ENCODE data around the gene BPIFB3.

BPIFB3 gene

DNA sequence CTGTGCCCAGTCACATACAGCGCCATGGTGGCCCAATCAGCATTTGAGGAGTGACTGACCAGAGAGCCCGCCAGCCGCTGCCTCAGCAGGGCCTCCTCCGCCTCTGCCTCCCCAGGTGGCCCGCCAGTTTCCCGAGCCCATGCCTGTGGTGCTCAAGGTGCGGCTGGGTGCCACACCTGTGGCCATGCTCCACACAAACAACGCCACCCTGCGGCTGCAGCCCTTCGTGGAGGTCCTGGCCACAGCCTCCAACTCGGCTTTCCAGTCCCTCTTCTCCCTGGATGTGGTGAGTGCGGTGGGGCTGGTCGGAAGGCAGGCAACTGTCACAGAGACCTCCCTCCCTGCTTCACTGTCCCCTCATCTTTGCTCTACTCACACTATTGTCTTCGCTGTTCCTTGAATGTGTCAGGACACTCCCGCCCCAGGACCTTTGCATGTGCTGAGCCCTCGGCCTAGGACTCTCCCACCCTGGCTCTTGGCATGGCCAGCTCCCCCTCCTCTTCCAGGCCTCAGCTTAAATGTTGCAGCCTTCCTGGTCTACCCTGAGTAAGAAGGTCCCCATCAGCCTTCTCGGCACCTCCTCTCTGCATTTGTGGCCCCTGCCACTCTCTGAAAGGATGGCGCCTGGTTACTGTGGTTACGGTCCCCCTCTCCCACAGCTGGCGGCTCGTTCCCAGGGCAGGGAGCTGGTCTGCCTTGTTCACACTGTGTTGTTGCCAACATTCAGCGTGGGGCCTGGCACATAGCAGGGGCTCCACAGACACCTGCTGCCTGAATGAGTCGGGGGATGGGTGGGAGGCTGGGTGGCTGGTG, 34.0 kb upstream of the BPIFB3 start:
- TF ChIP-seq, protein P1, sequence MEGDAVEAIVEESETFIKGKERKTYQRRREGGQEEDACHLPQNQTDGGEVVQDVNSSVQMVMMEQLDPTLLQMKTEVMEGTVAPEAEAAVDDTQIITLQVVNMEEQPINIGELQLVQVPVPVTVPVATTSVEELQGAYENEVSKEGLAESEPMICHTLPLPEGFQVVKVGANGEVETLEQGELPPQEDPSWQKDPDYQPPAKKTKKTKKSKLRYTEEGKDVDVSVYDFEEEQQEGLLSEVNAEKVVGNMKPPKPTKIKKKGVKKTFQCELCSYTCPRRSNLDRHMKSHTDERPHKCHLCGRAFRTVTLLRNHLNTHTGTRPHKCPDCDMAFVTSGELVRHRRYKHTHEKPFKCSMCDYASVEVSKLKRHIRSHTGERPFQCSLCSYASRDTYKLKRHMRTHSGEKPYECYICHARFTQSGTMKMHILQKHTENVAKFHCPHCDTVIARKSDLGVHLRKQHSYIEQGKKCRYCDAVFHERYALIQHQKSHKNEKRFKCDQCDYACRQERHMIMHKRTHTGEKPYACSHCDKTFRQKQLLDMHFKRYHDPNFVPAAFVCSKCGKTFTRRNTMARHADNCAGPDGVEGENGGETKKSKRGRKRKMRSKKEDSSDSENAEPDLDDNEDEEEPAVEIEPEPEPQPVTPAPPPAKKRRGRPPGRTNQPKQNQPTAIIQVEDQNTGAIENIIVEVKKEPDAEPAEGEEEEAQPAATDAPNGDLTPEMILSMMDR (IDR thresholded peaks at IDR 0.05), result no peak

DNA sequence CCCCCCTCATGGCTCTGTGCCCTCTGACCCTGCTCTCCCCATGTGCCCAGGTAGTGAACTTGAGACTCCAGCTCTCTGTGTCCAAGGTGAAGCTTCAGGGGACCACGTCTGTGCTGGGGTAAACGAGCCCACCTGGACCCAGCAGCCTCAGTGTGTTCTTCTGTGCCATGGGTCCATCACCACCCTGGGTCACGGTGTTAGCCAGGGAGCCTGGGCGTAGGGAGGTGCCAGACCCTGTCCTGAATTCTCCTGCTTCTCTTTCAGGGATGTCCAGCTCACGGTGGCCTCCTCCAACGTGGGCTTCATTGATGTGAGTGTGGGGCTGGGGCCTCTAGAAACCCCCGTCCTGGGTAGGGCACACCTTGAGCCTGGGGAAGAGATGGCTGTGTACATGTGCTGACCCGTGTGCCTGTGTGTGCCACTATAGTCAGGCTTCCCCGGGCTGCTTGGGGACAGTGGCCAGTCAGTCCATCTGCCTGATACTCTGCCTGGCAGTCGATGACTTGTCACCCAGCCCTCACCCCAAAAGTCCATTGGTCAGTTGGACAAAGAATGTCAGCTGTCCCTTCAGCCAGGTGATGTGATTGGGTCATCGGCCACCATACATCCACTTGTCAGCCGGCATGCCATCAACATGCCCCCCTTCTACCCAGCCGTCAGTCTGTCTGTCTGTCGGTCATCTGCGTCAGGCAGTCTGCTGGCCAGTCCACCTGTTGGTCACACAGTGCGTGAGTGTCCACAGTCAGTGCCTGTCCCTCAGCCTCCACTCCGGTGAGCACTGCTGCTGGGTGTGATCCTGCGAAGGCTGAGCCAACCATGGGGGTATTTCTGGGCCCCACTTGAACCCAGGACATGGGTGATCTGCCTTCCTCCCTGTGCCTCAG, 33.2 kb upstream of the BPIFB3 start:
- TF ChIP-seq, protein P1 (IDR thresholded peaks at IDR 0.05), result no peak

DNA sequence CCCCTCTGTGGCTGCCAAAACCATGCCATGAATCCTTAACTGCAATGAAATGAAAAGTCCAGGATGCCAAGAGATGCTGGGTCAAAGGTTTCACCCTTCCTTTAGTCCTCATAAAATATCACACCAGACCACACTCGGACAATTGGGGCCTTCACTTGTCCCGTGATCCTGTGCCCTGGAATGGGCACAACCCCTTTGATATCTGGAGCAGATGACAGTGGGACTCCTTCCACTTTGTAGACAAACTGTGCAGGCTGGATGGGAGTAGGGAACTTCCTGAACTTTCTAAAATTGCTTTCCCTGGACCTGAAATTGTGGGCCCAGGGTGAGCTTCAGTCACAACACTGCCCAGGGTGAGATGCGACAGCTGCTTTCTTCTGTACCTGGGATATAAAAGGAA, 31.8 kb upstream of the BPIFB3 start:
- TF ChIP-seq, protein P1 (IDR thresholded peaks at IDR 0.05), result no peak

DNA sequence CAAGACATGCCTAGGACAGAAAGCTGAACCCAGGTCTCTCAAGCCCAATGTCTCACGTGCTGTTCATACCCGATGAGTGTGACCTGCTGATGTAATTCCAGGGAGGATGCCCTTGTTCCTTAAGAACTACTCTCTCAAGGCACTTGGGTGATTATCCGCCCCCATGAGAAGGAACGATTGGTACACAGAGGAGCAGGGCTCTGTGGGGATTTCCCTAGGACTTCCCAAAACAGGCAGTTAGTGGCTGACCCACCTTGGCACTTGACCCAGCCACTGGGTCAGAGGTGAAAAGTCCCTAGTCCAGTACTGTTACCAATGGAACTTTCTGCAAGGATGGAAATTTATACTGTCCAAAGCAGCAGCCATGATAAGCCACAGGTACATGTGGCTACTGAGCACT, 31.4 kb upstream of the BPIFB3 start:
- TF ChIP-seq, protein P1 (IDR thresholded peaks at IDR 0.05), result no peak

DNA sequence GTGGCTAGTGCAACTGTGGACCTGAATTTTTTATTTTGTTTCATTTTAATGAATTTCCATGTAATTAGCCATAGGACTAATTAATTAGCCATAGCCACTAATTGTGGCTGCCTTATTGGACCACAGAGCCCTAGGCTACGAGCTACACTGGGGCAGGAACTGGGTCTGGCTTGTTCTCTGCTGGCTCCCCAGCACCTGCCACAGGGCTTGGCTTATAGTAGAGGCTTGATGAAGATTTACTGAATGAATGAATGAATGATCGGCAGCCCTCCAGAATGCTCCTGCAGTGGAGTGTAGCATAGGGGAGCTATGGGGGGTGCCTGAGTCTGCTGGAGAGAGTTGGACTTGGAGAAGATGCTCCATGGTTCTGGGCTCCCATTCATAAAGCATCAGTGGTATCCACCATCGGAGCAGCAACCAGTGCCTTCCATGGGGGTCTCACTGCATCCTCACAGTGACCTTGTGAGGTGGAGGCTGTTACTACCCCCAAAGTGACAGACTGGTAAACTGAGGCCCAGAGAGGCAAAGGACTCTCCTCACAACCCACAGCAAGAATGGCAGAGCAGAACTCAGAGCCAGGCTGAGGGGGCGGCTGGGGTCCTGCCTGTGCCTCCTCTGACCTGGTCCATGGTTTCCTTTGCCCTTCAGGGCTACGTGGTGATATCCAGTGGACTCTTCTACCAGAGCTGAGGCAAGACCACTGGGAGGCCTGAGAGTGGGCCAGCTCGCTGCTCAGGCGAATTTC, 30.8 kb upstream of the BPIFB3 start:
- TF ChIP-seq, protein P1 (IDR thresholded peaks at IDR 0.05), result no peak

DNA sequence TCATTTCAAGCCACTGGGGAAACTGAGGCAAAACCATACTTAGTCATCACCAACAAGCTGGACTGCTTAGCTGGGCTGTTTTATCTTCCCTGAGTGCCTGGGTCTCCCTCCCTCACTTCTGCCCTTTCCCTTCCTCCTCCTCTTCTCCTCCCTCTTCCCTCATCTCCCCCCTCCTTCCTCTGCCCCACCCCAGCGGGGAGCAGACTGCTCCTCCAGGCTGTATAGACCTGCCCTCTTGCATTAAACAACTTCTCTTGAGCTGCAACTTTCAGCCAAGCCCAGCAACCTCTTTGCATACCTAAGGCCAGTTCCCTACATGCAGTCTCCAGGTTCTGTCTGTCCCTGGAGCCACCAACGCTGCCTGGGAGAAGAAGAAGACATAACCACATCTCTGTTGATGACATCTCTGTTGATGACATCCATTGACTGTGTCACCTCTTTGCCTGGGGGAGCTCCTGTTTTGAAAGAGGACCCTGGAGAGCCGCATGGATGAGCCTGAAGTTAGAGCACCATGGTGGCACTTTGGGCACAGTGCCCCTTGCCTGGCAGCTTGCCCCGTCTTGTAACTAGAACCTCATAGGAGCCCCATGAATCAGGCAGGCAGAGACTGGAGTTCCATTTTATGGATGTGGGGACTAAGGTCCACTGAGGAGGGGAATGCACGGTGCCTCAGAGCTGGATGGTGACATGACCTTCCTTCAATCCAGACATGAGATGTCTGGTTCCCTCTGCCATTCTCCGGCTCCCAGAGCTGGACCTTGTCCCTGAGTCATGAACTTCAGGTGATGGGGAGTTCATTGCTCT, 30.1 kb upstream of the BPIFB3 start:
- TF ChIP-seq, protein P1 (IDR thresholded peaks at IDR 0.05), result no peak

DNA sequence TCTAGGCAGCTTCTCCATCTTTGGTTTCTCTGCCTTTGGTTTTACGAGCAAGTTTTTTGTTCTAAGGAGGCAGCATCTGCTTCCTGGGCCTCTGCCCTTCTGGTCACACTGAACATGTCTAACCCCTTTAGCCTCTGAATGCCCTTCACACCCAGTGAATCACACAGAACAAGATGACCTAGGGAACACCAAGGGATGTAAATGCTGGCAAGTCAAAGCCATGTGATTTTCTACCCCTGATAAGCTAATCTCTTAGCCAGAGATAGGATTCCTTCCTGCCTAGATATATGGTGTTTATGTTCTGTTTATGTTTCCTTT, 29.5 kb upstream of the BPIFB3 start:
- TF ChIP-seq, protein P1 (IDR thresholded peaks at IDR 0.05), result no peak
